ENCODE measurements around the gene HAPLN1.

- TF ChIP-seq GATA2 (IDR thresholded peaks at IDR 0.05; ENCODE audit: low read depth, low read length) (no peak), GATA3 (IDR thresholded peaks at IDR 0.05; ENCODE audit: low read depth, low read length) (no peak)
Observed at GRCh38 chr5:83687124-83687619, 33.5 kb downstream of the HAPLN1 start.

Data from SH-SY5Y (cell line).